NCI-H1048 (cell line): ENCODE data around the gene SMCO2.
"Not testable (repeated sequence)": the region's sequence is repeated elsewhere in the genome, so short reads cannot be mapped to it uniquely, and the experiment has no call there.

ENCODE experiments used
- DNase-seq: peaks from one replicate; lab custom pipeline; 2025; lab: John Stamatoyannopoulos, UW

SMCO2 gene

GRCh38 chr12:27527512-27527911 is 81.0 kb downstream of the SMCO2 start:
- DNase-seq, result no peak

GRCh38 chr12:27528788-27529187 is 82.3 kb downstream of the SMCO2 start:
- no peak for DNase-seq

GRCh38 chr12:27530157-27530922 is 83.8 kb downstream of the SMCO2 start:
- no peak for DNase-seq

DNA sequence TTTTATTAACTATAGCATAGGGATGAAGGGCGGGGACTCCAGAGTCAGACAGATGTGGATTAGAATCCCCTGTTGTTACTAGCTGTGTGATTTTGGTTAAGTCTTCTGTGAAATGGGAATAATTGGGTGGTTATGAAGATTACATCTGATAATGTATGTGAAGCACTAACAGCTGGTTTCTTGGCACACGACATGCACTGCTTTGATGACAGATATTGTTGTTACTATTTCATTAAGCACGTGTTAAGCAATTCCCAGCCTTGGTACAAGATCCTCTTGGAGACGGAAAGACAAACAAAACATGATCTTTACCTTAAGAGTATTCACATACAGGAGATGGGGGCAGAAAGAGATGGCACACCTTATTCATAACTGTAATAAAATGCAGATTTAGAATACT is 85.4 kb downstream of the SMCO2 start:
- no peak for DNase-seq

GRCh38 chr12:27534060-27534764 is 87.7 kb downstream of the SMCO2 start:
- no peak for DNase-seq

DNA sequence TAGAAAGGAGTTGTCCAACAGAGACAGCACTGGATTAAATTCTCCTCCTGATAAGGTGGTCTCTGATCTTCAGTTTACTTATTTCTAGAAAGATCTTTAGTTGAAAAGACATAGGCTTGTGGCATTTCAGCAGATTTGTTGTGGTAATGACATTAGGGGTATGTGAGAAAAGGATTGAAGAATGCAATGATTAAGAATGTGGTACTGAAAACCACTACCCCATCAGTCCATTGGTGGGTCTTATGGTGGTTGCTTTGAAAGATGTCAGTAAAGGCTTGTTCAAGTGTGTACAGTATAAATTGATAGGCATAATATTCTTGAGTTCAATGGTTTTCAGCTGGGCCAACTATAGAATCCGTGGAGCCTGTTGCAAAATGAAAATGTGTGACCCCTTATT is 88.2 kb downstream of the SMCO2 start:
- DNase-seq, result no peak

DNA sequence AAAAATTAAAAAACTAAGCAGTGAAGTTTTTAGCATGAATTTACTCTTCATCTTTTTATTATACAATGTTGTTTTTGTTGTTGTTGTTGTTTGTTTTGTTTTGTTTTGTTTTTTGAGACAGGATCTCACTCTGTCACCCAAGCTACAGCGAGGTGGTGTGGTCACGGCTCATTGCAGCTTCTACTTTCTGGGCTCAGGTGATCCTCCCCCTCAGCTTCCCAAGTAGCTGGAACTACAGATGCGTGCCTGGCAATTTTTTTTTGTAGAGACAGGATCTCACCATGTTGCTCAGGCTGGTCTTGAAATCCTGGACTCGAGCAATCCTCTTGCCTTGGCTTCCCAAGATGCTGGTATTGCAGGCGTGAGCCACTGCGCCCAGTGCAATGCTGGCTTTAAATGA is 88.8 kb downstream of the SMCO2 start:
- no peak for DNase-seq

- no peak for DNase-seq
Measured at GRCh38 chr12:27537855-27538675, 91.5 kb downstream of the SMCO2 start.

GRCh38 chr12:27539191-27539631 is 92.7 kb downstream of the SMCO2 start:
- DNase-seq, result peak; percentile 25

DNA sequence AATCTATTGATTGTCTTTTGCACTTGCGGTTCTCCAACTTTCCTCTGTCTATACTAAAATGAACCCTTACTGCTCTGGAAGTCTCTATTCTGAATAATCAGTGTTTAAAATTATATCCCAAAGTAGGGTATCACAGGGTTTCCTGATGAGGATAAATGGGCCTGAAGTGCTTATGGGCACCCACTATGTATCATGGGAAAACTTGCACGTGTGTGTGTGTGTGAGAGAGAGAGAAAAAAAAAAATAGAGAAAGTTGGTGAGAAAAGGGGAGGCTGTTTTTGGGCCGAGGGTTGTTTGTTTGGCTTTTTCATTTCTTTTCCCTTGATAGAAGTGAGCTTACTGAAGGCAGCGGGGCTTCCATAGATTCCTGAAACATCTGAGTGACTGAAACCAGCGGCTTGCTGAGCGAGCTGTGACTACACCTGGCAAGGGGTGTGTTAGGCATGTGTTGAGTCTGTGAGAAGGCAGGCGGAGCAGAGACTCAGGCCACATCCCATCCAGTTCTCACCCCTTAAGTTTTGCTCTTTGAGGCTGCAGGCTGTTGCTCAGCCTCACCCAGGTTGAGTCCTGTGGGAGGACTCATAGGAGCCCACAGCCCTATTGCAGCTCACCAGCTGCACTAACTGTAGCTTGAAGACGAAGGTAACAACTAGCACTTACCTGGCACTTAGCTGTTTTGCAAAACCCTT is 94.6 kb downstream of the SMCO2 start:
- no peak for DNase-seq

DNA sequence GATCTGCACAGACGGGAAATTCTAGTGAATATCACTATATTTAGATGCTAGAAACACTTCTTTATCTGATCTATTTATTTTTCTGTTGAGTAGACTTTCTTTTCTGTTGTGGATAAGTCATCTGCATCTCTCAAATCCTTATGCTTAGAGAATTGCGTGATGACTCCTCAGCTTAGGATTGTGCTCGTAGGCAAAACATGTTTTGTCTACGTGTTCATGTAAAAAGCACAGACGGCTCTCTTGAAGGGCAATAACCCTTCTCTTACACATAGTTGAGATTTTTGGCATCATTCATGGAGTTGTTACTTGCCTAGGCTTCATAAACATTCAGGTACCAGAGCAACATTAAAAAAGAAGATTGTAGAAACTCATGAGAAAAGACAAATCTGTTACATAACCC is 96.1 kb downstream of the SMCO2 start:
- no peak for DNase-seq

DNA sequence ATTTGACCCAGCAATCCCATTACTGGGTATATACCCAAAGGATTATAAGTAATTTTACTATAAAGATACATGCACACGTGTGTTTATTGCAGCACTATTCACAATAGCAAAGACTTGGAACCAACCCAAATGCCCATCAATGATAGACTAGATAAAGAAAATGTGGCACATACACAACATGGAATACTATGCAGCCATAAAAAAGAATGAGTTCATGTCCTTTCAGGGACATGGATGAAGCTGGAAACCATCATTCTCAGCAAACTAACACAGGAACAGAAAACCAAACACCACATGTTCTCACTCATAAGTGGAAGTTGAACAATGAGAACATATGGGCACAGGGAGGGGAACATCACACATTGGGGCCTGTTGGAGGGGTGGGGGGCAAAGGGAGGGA is 98.3 kb downstream of the SMCO2 start:
- not testable (repeated sequence) for DNase-seq

- DNase-seq, result no peak
Measured at GRCh38 chr12:27545665-27546064, 99.1 kb downstream of the SMCO2 start.

- no peak for DNase-seq
Measured at GRCh38 chr12:27547592-27547991, 101.1 kb downstream of the SMCO2 start.

- DNase-seq, result no peak
Measured at GRCh38 chr12:27548301-27549199, 102.0 kb downstream of the SMCO2 start.

GRCh38 chr12:27549236-27549800 is 102.8 kb downstream of the SMCO2 start:
- DNase-seq, result no peak

DNA sequence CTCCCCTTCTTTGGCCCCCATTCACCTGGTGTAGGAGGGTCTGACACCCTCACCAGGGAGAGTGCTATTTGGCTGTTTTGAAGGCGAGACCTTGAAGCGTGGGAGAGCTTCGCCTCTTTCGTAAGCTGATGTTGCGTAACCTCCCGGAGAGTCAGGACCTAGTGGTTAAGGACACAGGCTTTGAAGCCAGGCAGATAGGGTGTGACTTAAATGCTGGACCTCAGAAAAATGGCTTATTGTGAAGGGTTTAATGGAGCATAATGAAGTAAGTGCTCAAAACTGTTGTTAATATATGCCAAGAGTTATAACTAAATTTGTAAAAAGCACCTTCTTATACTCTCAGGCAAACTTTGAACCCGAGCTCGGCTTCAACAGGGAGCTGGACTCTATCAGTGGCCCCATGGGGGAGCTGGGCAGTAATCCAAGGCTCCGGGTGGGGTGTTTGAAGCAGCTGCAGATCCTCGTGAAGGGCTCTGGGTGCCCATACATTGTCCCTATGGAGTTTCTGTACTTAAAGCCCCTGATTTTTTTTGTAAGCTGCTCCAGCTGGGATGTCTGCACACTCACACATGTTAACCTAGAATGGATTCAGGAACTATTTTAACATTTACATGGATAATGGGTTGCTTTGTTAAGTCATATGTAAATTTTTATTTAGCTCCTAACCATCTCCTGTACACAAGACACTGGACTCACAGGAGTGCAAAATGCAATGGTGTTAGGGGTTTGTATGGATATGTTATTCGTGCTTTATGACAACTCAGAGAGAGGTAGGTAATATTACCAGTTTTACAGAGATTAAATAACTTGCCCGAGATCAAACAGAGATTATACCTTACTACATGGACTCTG is 103.5 kb downstream of the SMCO2 start:
- no peak for DNase-seq

DNA sequence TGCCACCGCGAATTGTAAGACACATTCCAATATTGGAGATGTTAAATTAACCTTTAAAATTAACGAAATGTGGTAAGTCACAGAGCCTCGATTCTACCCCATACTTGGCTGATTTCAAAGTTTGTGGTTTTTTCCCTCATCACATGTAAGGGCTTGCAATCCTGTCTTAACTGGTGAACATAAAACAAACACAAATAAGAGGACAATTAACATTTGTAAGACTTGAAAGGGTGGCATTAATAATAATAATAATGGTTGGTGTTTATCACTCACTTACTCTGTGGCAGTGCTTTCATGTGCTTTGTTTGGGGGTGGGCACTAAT is 104.1 kb downstream of the SMCO2 start:
- no peak for DNase-seq

DNA sequence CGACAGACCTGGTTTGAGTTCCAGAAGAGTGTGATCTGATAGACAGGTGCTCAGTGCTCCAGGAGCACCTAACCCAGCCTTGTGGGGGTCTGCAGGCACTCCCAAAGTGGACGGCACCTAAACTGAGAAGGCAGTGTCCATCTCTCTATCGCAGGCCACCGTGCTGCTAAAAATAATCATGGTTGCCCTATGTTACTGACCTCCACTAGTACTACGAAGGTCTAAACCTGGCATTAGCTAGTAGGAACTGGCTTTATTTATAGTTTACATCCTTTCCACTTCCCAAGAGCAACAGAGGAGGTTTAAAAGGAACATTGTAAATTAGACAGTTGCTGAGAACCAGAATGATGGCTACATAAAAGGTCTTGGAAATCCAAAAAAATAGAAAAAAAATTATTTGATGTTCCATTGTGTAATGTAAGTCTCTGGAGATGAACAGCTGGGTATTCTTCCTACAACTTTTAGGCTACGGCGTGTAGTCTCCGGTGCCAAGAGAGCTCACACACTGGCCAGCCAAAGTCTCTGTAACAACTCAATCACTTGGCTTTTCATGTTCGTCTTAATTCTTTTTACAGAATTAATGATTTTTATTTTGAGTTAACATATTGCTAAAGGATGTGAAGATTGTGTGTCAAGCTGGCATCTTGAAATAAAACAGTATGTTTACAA is 104.8 kb downstream of the SMCO2 start:
- no peak for DNase-seq
